Panc1 (cell line): ENCODE data around the gene GOLGA3.

Source experiments
- CTCF ChIP-seq: fragments of 450-650 bp; IDR thresholded peaks from 2 replicates; pipeline ENCODE4 v1.5.1; 2017; ENCODE audit warnings: mild to moderate bottlenecking
- POLR2AphosphoS5 ChIP-seq: IDR thresholded peaks from 2 replicates; pipeline ENCODE4 v1.6.1; 2012; ENCODE audit warnings: mild to moderate bottlenecking, low read depth, low read length, moderate library complexity
- SIN3A ChIP-seq: IDR thresholded peaks from 2 replicates; pipeline ENCODE4 v1.6.1; 2012; ENCODE audit warnings: low read depth, mild to moderate bottlenecking, low read length, moderate library complexity, borderline replicate concordance; ENCODE audit not compliant: insufficient read depth

GRCh38 chr12:132748319-132748718 is 80.3 kb downstream of the GOLGA3 start:
- no peak for TF ChIP-seq CTCF
- no peak for TF ChIP-seq POLR2AphosphoS5
- no peak for TF ChIP-seq SIN3A
